ENCODE results near the gene COX5B. TPM values are rescaled to one million over a fixed set of nuclear protein-coding genes. Genes with fewer than 3 reads are reported as not detected.
A peak's percentile ranks its signal among the peaks of the same experiment; 100 is the strongest.

The COX5B gene
- total and polyA plus RNA-seq, 9 of the 15 experiments (the other 6 are each of a cell fraction or from before 2014, with no cell fraction given) = 154 to 1,424 (median 487) TPM

- TF ChIP-seq RBM17 (IDR thresholded peaks at IDR 0.05; ENCODE audit: borderline replicate concordance, low read depth, low read length) (no peak), ZFP91 (CRISPR knock-in tag; IDR thresholded peaks at IDR 0.05) (no peak), POLR2AphosphoS2 (IDR thresholded peaks at IDR 0.05; ENCODE audit: low read length) (no peak), SIRT6 (IDR thresholded peaks at IDR 0.05; ENCODE audit: low read depth, low read length) (no peak), ZC3H8 (IDR thresholded peaks at IDR 0.05) (no peak), POLR2B (IDR thresholded peaks at IDR 0.05; ENCODE audit: low read depth, partially characterized antibody) (peak; percentile 26), ZC3H11A (IDR thresholded peaks at IDR 0.05; ENCODE audit: low read depth, low read length) (no peak), SMAD2 (IDR thresholded peaks at IDR 0.05; ENCODE audit: low read depth, low read length) (no peak), ZNF174 (CRISPR knock-in tag; IDR thresholded peaks at IDR 0.05) (no peak), PREB (CRISPR knock-in tag; IDR thresholded peaks at IDR 0.05) (no peak), TCF7L2 (IDR thresholded peaks at IDR 0.05; ENCODE audit: low read depth, low read length) (no peak), EZH2 (IDR thresholded peaks at IDR 0.05; ENCODE audit: borderline replicate concordance, low read depth, low read length) (no peak), ARHGAP35 (IDR thresholded peaks at IDR 0.05; ENCODE audit: partially characterized antibody) (no peak), TCF3 (CRISPR knock-in tag; IDR thresholded peaks at IDR 0.05) (0 out of 2 replicates have a peak, but pooled peaks have one; percentile 5), ZBTB33 (CRISPR knock-in tag; IDR thresholded peaks at IDR 0.05) (no peak)
Measured at GRCh38 chr2:97662895-97663625, 17.2 kb downstream of the COX5B start (continued).

All from K562 (cell line).